Stimulated activated CD8-positive, alpha-beta memory T cell treated with anti-CD3 and anti-CD28 coated beads, Interleukin-12 subunit alpha, Interleukin-12 subunit beta, amount 100 ng/mL, for 1 hour (primary cell): ENCODE measurements around the gene RESF1.

Experiments
- DNase-seq: peaks from one replicate; pipeline ENCODE4 v3.0.0-alpha.2; 2020; ENCODE audit warnings: low read depth

The RESF1 gene

GRCh38 chr12:31961137-31961536 is 1.9 kb downstream of the RESF1 start:
- DNase-seq, result no peak

GRCh38 chr12:31962076-31962475 is 2.9 kb downstream of the RESF1 start:
- DNase-seq, result no peak

- no peak for DNase-seq
Observed at GRCh38 chr12:31964280-31964679, 5.1 kb downstream of the RESF1 start.

GRCh38 chr12:31965090-31965489 is 5.9 kb downstream of the RESF1 start:
- DNase-seq, result no peak

GRCh38 chr12:31966558-31967205 is 7.5 kb downstream of the RESF1 start:
- no peak for DNase-seq

GRCh38 chr12:31967539-31967938 is 8.3 kb downstream of the RESF1 start:
- no peak for DNase-seq

GRCh38 chr12:31970199-31970598 is 11.0 kb downstream of the RESF1 start:
- no peak for DNase-seq

GRCh38 chr12:31973818-31974217 is 14.6 kb downstream of the RESF1 start:
- DNase-seq, result no peak

- no peak for DNase-seq
Observed at GRCh38 chr12:31974673-31975072, 15.5 kb downstream of the RESF1 start.

GRCh38 chr12:31984806-31985591 is 25.8 kb downstream of the RESF1 start:
- DNase-seq, result no peak

GRCh38 chr12:31985832-31986231 is 26.6 kb downstream of the RESF1 start:
- no peak for DNase-seq

GRCh38 chr12:31989571-31990362 is 30.6 kb downstream of the RESF1 start:
- DNase-seq, result no peak

- DNase-seq, result no peak
Observed at GRCh38 chr12:31991146-31991545, 31.9 kb downstream of the RESF1 start.

- DNase-seq, result no peak
Observed at GRCh38 chr12:31991815-31992214, 32.6 kb downstream of the RESF1 start.

- no peak for DNase-seq
Observed at GRCh38 chr12:31999692-32000091, 40.5 kb downstream of the RESF1 start.

- no peak for DNase-seq
Observed at GRCh38 chr12:32000373-32001005, 41.3 kb downstream of the RESF1 start.

- DNase-seq, result no peak
Observed at GRCh38 chr12:32002848-32003493, 43.8 kb downstream of the RESF1 start.

- no peak for DNase-seq
Observed at GRCh38 chr12:32003654-32004053, 44.4 kb downstream of the RESF1 start.

- DNase-seq, result no peak
Observed at GRCh38 chr12:32005496-32006125, 46.4 kb downstream of the RESF1 start.
